ENCODE data around the gene STK10.
"Not testable (repeated sequence)": the region's sequence is repeated elsewhere in the genome, so short reads cannot be mapped to it uniquely, and the experiment has no call there.

DNA sequence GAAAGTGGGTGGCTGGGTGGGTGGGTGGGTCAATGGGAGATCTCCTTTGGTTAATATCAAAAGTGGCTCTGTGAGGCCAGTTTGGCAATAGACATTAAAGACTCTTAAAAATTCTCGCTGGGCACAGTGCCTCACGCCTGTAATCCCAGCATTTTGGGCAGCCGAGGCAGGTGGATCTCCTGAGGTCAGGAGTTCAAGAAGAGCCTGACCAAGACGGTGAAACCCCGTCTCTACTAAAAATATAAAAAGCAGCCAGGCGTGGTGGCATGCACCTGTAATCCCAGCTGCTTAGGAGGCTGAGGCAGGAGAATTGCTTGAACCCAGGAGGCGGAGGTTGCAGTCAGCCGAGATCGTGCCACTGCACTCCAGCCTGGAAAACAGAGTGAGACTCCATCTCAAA is 32.9 kb downstream of the STK10 start:
- not testable (repeated sequence) for TF ChIP-seq CTCF (IDR thresholded peaks at IDR 0.05); TAF1 (IDR thresholded peaks at IDR 0.05; ENCODE audit: borderline replicate concordance, low read depth, low read length); POLR2AphosphoS5 (IDR thresholded peaks at IDR 0.05; ENCODE audit: low read depth, low read length); RAD21 (IDR thresholded peaks at IDR 0.05; ENCODE audit: low read length); TCF12 (IDR thresholded peaks at IDR 0.05); GABPA (IDR thresholded peaks at IDR 0.05; ENCODE audit: low read depth); CHD2 (IDR thresholded peaks at IDR 0.05; ENCODE audit: low read length, partially characterized antibody); EP300 (IDR thresholded peaks at IDR 0.05; ENCODE audit: borderline replicate concordance in 1 of 2, low read depth in 1 of 2, low read length in 1 of 2); GATA2 (CRISPR knock-in tag; IDR thresholded peaks at IDR 0.05)
- TF ChIP-seq, protein P1, sequence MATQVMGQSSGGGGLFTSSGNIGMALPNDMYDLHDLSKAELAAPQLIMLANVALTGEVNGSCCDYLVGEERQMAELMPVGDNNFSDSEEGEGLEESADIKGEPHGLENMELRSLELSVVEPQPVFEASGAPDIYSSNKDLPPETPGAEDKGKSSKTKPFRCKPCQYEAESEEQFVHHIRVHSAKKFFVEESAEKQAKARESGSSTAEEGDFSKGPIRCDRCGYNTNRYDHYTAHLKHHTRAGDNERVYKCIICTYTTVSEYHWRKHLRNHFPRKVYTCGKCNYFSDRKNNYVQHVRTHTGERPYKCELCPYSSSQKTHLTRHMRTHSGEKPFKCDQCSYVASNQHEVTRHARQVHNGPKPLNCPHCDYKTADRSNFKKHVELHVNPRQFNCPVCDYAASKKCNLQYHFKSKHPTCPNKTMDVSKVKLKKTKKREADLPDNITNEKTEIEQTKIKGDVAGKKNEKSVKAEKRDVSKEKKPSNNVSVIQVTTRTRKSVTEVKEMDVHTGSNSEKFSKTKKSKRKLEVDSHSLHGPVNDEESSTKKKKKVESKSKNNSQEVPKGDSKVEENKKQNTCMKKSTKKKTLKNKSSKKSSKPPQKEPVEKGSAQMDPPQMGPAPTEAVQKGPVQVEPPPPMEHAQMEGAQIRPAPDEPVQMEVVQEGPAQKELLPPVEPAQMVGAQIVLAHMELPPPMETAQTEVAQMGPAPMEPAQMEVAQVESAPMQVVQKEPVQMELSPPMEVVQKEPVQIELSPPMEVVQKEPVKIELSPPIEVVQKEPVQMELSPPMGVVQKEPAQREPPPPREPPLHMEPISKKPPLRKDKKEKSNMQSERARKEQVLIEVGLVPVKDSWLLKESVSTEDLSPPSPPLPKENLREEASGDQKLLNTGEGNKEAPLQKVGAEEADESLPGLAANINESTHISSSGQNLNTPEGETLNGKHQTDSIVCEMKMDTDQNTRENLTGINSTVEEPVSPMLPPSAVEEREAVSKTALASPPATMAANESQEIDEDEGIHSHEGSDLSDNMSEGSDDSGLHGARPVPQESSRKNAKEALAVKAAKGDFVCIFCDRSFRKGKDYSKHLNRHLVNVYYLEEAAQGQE (IDR thresholded peaks at IDR 0.05; ENCODE audit: low read depth, low read length) = not testable (repeated sequence)
